ENCODE data around the gene NR1H4. TPM values are rescaled to one million over a fixed set of nuclear protein-coding genes. Genes with fewer than 3 reads are reported as not detected.

The NR1H4 gene
- total and polyA plus RNA-seq, 2 of the 8 experiments (the other 6 are each of a cell fraction or from before 2014, with no cell fraction given), result not detected

DNA sequence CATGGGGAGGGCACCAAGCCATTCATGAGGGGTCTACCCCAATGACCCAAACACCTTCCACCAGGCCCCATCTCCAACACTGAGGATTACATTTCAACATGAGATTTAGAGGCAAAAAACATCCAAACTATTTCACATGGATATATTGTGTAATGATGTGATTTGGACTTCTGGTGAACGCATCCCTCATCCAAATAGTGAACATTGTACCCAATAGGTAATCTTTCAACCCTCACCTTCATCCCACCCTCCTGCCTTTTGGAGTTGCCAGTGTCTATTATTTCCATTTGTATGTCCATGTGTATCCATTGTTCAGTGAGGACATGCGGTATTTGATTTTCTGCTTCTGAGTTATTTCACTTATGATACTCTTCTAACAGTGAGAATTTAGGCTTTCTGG, 83.7 kb downstream of the NR1H4 start:
- TF ChIP-seq RFX5 (IDR thresholded peaks at IDR 0.05; ENCODE audit: borderline replicate concordance, low read depth, low read length), result no peak
- no peak for TF ChIP-seq BCL11A (IDR thresholded peaks at IDR 0.05; ENCODE audit: low read depth in 2 of 2, low read length in 2 of 2)
- no peak for TF ChIP-seq CHD1 (IDR thresholded peaks at IDR 0.05; ENCODE audit: low read depth, low read length)
- no peak for TF ChIP-seq ASH2L (IDR thresholded peaks at IDR 0.05; ENCODE audit: low read length)
- no peak for TF ChIP-seq KDM1A (IDR thresholded peaks at IDR 0.05; ENCODE audit: borderline replicate concordance, low read length)
- no peak for TF ChIP-seq PHF8 (conservative IDR thresholded peaks at IDR 0.05; ENCODE audit: low read depth, low read length)
- TF ChIP-seq ZNF274 (IDR thresholded peaks at IDR 0.05; ENCODE audit: borderline replicate concordance, extremely low read depth, low read length), result no peak
- no peak for TF ChIP-seq EZH2 (IDR thresholded peaks at IDR 0.05; ENCODE audit: low read depth, low read length, severe bottlenecking)
- no peak for TF ChIP-seq EGR1 (IDR thresholded peaks at IDR 0.05; ENCODE audit: borderline replicate concordance, low read depth, low read length)
- no peak for TF ChIP-seq KDM4A (IDR thresholded peaks at IDR 0.05; ENCODE audit: low read depth, low read length, severe bottlenecking)
- TF ChIP-seq HDAC2 (IDR thresholded peaks at IDR 0.05; ENCODE audit: borderline replicate concordance in 1 of 2, low read depth in 2 of 2, low read length in 2 of 2), result no peak
- TF ChIP-seq JUN (IDR thresholded peaks at IDR 0.05; ENCODE audit: low read depth, low read length), result no peak
- no peak for DNase-seq (ENCODE audit: low read depth in 1 of 2, low spot score in 2 of 2)
- no peaks in the 10 kb centered on the region for H4K20me1 ChIP-seq (replicated peaks in 1 of 2; ENCODE audit: control insufficient read depth in 1 of 2, insufficient read depth in 2 of 2, low read length in 2 of 2)
- CTCF ChIA-PET (ENCODE audit: partially characterized antibody), result interaction anchor here (1.2 to 4.6 kb wide), 5 partner anchors 148 to 209 kb away, joined by 3 to 36 read pairs (median 4); partner anchors contain the start of gene SLC17A8
- no peaks in the 10 kb centered on the region for H3K36me3 ChIP-seq (ENCODE audit: control insufficient read depth in 2 of 4, insufficient read depth in 4 of 4, low read length in 3 of 4)
- H3K9me3 ChIP-seq (ENCODE audit: insufficient read depth in 2 of 2, low read depth in 1 of 2, low read length in 1 of 2), result no peaks in the 10 kb centered on the region
- H3K79me1 ChIP-seq (ENCODE audit: low read depth, low read length), result no peaks in the 10 kb centered on the region
- H3K56ac ChIP-seq (replicated peaks; ENCODE audit: insufficient read length, low read depth, low read length), result no peak overlapping the region
- 83% methylated on average over 2 of the region's 2 CpGs; no CpG with 5 or more reads in 1 of the 2 experiments for WGBS, 2 experiments (ENCODE audit: extremely low coverage in 1 of 2, insufficient coverage in 1 of 2, insufficient read length in 1 of 2, insufficient replicate concordance in 2 of 2, low coverage in 1 of 2, low lambda C conversion rate in 2 of 2, missing lambda C conversion rate in 1 of 2)
- no peak overlapping the region for H2AFZ ChIP-seq (ENCODE audit: low read length)
- no peak overlapping the region for H2BK5ac ChIP-seq (ENCODE audit: low read depth, low read length)
- H3K27ac ChIP-seq (ENCODE audit: low read depth, low read length), result no peak overlapping the region
- no peak overlapping the region for H2BK15ac ChIP-seq (ENCODE audit: low read length)
- no peak overlapping the region for H3K9ac ChIP-seq (replicated peaks in 1 of 4; ENCODE audit: extremely low read depth in 1 of 4, low read depth in 3 of 4, low read length in 3 of 4)
- H3K4me2 ChIP-seq (ENCODE audit: insufficient read depth in 1 of 2, low read depth in 2 of 2, low read length in 2 of 2), result no peak overlapping the region
- POLR2A ChIA-PET (ENCODE audit: partially characterized antibody), result no interaction called here
- no peaks in the 10 kb centered on the region for H3K23me2 ChIP-seq (ENCODE audit: low read depth, low read length)
- H3K4ac ChIP-seq (replicated peaks; ENCODE audit: insufficient read length, low read depth, low read length), result no peak overlapping the region
- H4K5ac ChIP-seq (ENCODE audit: insufficient read length, low read depth, low read length), result no peak overlapping the region
- no peak overlapping the region for H2AK5ac ChIP-seq (ENCODE audit: low read depth, low read length)
- no peak overlapping the region for H3K18ac ChIP-seq (ENCODE audit: extremely low read depth, low read length)
- H4K8ac ChIP-seq (ENCODE audit: extremely low read depth, insufficient read depth, low read length), result no peak overlapping the region
- H3K23ac ChIP-seq (ENCODE audit: insufficient read length), result no peak overlapping the region
- FAIRE-seq, result no peak
- H3K4me1 ChIP-seq (replicated peaks in 1 of 4; ENCODE audit: control insufficient read depth in 3 of 4, insufficient read depth in 4 of 4, low read length in 3 of 4), result no peaks in the 10 kb centered on the region
- H2BK120ac ChIP-seq (replicated peaks; ENCODE audit: low read depth, low read length), result no peak overlapping the region
- H2BK20ac ChIP-seq (ENCODE audit: low read length), result no peak overlapping the region
- peaks cover 0 to 1% (median 0%) of the 10 kb centered on the region in 4 experiments; a peak in 1 of 7 replicates for H3K27me3 ChIP-seq (replicated peaks in 1 of 4; ENCODE audit: control insufficient read depth in 3 of 4, extremely low read depth in 1 of 4, insufficient read depth in 3 of 4, low read length in 3 of 4)
- H4K91ac ChIP-seq (replicated peaks; ENCODE audit: insufficient read length, low read length), result no peak overlapping the region
- no peak overlapping the region for H3K14ac ChIP-seq (ENCODE audit: insufficient read length)
- no peaks in the 10 kb centered on the region for H3K79me2 ChIP-seq (ENCODE audit: control insufficient read depth in 1 of 2, insufficient read depth in 2 of 2, low read length in 2 of 2)
- no peak overlapping the region for H2BK12ac ChIP-seq (ENCODE audit: low read depth, low read length)
- no peak overlapping the region for H3K4me3 ChIP-seq (ENCODE audit: extremely low read depth in 1 of 4, insufficient read depth in 2 of 4, low read depth in 3 of 4, low read length in 4 of 4)

Data from H1 (cell line).